HCT116 (cell line): ENCODE data around the gene MRPL21. TPM values are rescaled to one million over a fixed set of nuclear protein-coding genes. Genes with fewer than 3 reads are reported as not detected.
A peak's percentile ranks its signal among the peaks of the same experiment; 100 is the strongest.

Experiments
- ATAC-seq: fragments of 200-7000 bp; cut with Tn5 transposase; 2 replicates; pipeline ENCODE4 v1.9.1; 2020; ENCODE audit warnings: mild to moderate bottlenecking, moderate library complexity
- BruUV-seq: library from RNA; stranded (reverse); fragments of 400-500 nt; replicated peaks from 2 replicates; lab custom pipeline; 2021; lab: Mats Ljungman, UMichigan
- CTCF ChIA-PET: fragments of 300-600 bp; sonication (Branson Sonifier 250); formaldehyde crosslinking; loops from one replicate; lab custom pipeline; 2021; ENCODE audit warnings: antibody characterized with exemption; lab: Charles Lee
- POLR2A ChIA-PET: fragments of 300-600, 350-600 bp; sonication (Branson Sonifier 250); formaldehyde crosslinking; loops from one replicate; lab custom pipeline; 2021; ENCODE audit warnings: antibody characterized with exemption; lab: Charles Lee
- RAD21 ChIA-PET, 2 experiments: fragments of 300-600 bp; sonication (Branson Sonifier 250); formaldehyde crosslinking; loops; one replicate each; lab custom pipeline; 2023; ENCODE audit warnings: low total read pairs in 2 of 2; ENCODE audit not compliant: uncharacterized antibody in 2 of 2, unreplicated experiment in 2 of 2, low non-redundant PET in 1 of 2; lab: Charles Lee
- DNase-seq: peaks from one replicate; pipeline ENCODE4 v3.0.0-alpha.2; 2010; ENCODE audit warnings: low read depth, low spot score
- H2AFZ ChIP-seq: fragments of 200-600 bp; shearing (Covaris generic), sonication (generic); 2 replicates; pipeline ENCODE4 v1.6.1; 2017; ENCODE audit warnings: low read depth, mixed run types, mixed read lengths, antibody characterized with exemption, low read length; ENCODE audit not compliant: poor library complexity, severe bottlenecking
- H3K27ac ChIP-seq: 2 replicates; pipeline ENCODE4 v1.5.1; 2012; ENCODE audit warnings: low read depth, low read length
- H3K27me3 ChIP-seq: fragments of 200-600 bp; sonication (generic); 2 replicates; pipeline ENCODE4 v1.6.1; 2016; ENCODE audit warnings: mixed run types, low read length, mixed read lengths; ENCODE audit not compliant: insufficient read depth
- H3K36me3 ChIP-seq, 2 experiments: fragments of 200-500 bp in 1 of 2; fragments of 200-600 bp in 1 of 2; sonication (Bioruptor generic) in 1 of 2; sonication (generic) in 1 of 2; 2 replicates each; pipeline versions ENCODE4 v1.5.1 to v1.6.1; 2014 to 2016; ENCODE audit warnings: low read length in 2 of 2, inconsistent platforms in 1 of 2, mixed read lengths in 1 of 2, mixed run types in 1 of 2; ENCODE audit not compliant: insufficient read depth in 2 of 2, control insufficient read depth in 1 of 2
- H3K4me1 ChIP-seq, 2 experiments: fragments of 200-600 bp in 1 of 2; sonication (generic) in 1 of 2; 2 replicates each; pipeline versions ENCODE4 v1.5.1 to v1.6.1; 2012 to 2017; ENCODE audit warnings: low read length in 2 of 2, inconsistent platforms in 1 of 2, mild to moderate bottlenecking in 1 of 2, mixed read lengths in 1 of 2, mixed run types in 1 of 2, moderate library complexity in 1 of 2; ENCODE audit not compliant: insufficient read depth in 2 of 2, control insufficient read depth in 1 of 2
- H3K4me2 ChIP-seq: fragments of 200-600 bp; sonication (generic); 2 replicates; pipeline ENCODE4 v1.6.1; 2017; ENCODE audit warnings: mixed run types, low read length, mixed read lengths
- H3K4me3 ChIP-seq, 2 experiments: fragments of 200-600 bp in 1 of 2; sonication (generic) in 1 of 2; replicated peaks in 1 of 2; 2 replicates each; pipeline ENCODE4 v1.5.1; 2011 to 2016; ENCODE audit warnings: low read length in 2 of 2, control low read depth in 1 of 2, low read depth in 1 of 2, mild to moderate bottlenecking in 1 of 2, mixed read lengths in 1 of 2, mixed run types in 1 of 2
- H3K79me2 ChIP-seq: fragments of 200-600 bp; sonication (generic); 2 replicates; pipeline ENCODE4 v1.6.1; 2017; ENCODE audit warnings: mild to moderate bottlenecking, mixed run types, low read length, moderate library complexity, mixed read lengths; ENCODE audit not compliant: insufficient read depth
- H3K9ac ChIP-seq: fragments of 200-600 bp; sonication (generic); 2 replicates; pipeline ENCODE4 v1.6.1; 2016; ENCODE audit warnings: low read length, mixed read lengths
- H3K9me2 ChIP-seq: fragments of 200-600 bp; sonication (generic), shearing (Covaris generic); 2 replicates; pipeline ENCODE4 v1.6.1; 2017; ENCODE audit warnings: mixed run types, mild to moderate bottlenecking, moderate library complexity; ENCODE audit not compliant: insufficient read depth
- H3K9me3 ChIP-seq, 2 experiments: fragments of 200-500 bp in 1 of 2; fragments of 200-600 bp in 1 of 2; sonication (Bioruptor generic) in 1 of 2; sonication (generic) in 1 of 2; 2 replicates each; pipeline ENCODE4 v1.6.1; 2014 to 2017; ENCODE audit warnings: low read length in 2 of 2, mixed read lengths in 2 of 2, inconsistent platforms in 1 of 2, low read depth in 1 of 2, mild to moderate bottlenecking in 1 of 2, mixed run types in 1 of 2, moderate library complexity in 1 of 2; ENCODE audit not compliant: control insufficient read depth in 1 of 2, insufficient read depth in 1 of 2
- H4K20me1 ChIP-seq: fragments of 200-600 bp; sonication (generic), shearing (Covaris generic); 2 replicates; pipeline ENCODE4 v1.6.1; 2017; ENCODE audit warnings: mixed run types, mild to moderate bottlenecking, moderate library complexity; ENCODE audit not compliant: insufficient read depth
- CEBPB ChIP-seq: IDR thresholded peaks from 2 replicates; pipeline ENCODE4 v1.6.1; 2012; ENCODE audit warnings: low read depth
- EZH2 ChIP-seq: fragments of 200-600 bp; sonication (generic); IDR thresholded peaks from 2 replicates; pipeline ENCODE4 v1.6.1; 2017; ENCODE audit warnings: antibody characterized with exemption, mixed run types
- POLR2A ChIP-seq: IDR thresholded peaks from 2 replicates; pipeline ENCODE4 v1.7.0; 2011; ENCODE audit warnings: borderline replicate concordance; ENCODE audit not compliant: insufficient read depth, insufficient read length; ENCODE audit errors: extremely low read depth
- SIN3A ChIP-seq: IDR thresholded peaks from 2 replicates; pipeline ENCODE4 v1.6.1; 2012; ENCODE audit warnings: low read depth
- SP1 ChIP-seq: IDR thresholded peaks from 2 replicates; pipeline ENCODE4 v1.6.1; 2012; ENCODE audit warnings: low read depth
- TCF7L2 ChIP-seq: IDR thresholded peaks from 2 replicates; pipeline ENCODE4 v1.7.0; 2011; ENCODE audit warnings: borderline replicate concordance, inconsistent platforms; ENCODE audit not compliant: insufficient read depth, insufficient read length; ENCODE audit errors: extremely low read depth
- YY1 ChIP-seq: IDR thresholded peaks from 2 replicates; pipeline ENCODE4 v1.6.1; 2011; ENCODE audit warnings: low read length, low read depth, moderate library complexity, mild to moderate bottlenecking; ENCODE audit not compliant: insufficient replicate concordance; ENCODE audit errors: extremely low read depth
- ZBTB33 ChIP-seq: IDR thresholded peaks from 2 replicates; pipeline ENCODE4 v1.6.1; 2011; ENCODE audit warnings: mild to moderate bottlenecking, low read length, moderate library complexity; ENCODE audit not compliant: insufficient replicate concordance; ENCODE audit errors: extremely low read depth
- ZFX ChIP-seq: fragments of 450-650 bp; IDR thresholded peaks from 2 replicates; pipeline ENCODE4 v1.6.1; 2017
- ZNF274 ChIP-seq: fragments of 200-500 bp; sonication (Bioruptor generic); IDR thresholded peaks from 2 replicates; pipeline ENCODE4 v1.6.1; 2014; ENCODE audit warnings: mild to moderate bottlenecking, low read depth, low read length, inconsistent platforms
- intact Hi-C: fragments of 100-400 bp; cut with micrococcal nuclease; formaldehyde crosslinking; loops from 2 replicates; pipeline ENCODE4 v1.10.0; 2022
- total RNA-seq: library from RNA; stranded (reverse); gene quantifications from one replicate; pipeline ENCODE4 v1.2.1, GENCODE V29; 2021; ENCODE audit not compliant: unreplicated experiment

The MRPL21 gene
- total RNA-seq, 1 experiment from 2014 or later, result 90.2 TPM

- intact Hi-C loops, result no loop called here
- POLR2A ChIA-PET, result no interaction called here
- H3K27ac ChIP-seq, result no peak overlapping the region
- H3K9me2 ChIP-seq, result no peaks in the 10 kb centered on the region
- no peak for DNase-seq
- no peak for TF ChIP-seq ZFX
- no peak for TF ChIP-seq CEBPB
- TF ChIP-seq ZNF274, result no peak
- TF ChIP-seq, all 23 proteins: peak for 0
- Histone ChIP-seq H4K20me1 (no peaks in the 10 kb centered on the region), H3K27me3 (no peaks in the 10 kb centered on the region), H3K4me1 (peaks cover 9 to 10% of the 10 kb centered on the region in 2 experiments; a peak in 2 of 4 replicates), H3K79me2 (peaks cover 33% of the 10 kb centered on the region), H3K9me3 (no peaks in the 10 kb centered on the region), H2AFZ (no peak overlapping the region), H3K4me2 (no peak overlapping the region), H3K36me3 (peaks cover 19 to 21% of the 10 kb centered on the region in 2 experiments; a peak in 3 of 4 replicates), H3K4me3 (no peak overlapping the region), H3K9ac (no peak overlapping the region)
- ChIA-PET RAD21 (no interaction called here), CTCF (no interaction called here)
- no TSS peak for BruUV-seq
- ATAC-seq, result no peak
Measured at GRCh38 chr11:68908273-68908672, 4.6 kb upstream of the MRPL21 start.

DNA sequence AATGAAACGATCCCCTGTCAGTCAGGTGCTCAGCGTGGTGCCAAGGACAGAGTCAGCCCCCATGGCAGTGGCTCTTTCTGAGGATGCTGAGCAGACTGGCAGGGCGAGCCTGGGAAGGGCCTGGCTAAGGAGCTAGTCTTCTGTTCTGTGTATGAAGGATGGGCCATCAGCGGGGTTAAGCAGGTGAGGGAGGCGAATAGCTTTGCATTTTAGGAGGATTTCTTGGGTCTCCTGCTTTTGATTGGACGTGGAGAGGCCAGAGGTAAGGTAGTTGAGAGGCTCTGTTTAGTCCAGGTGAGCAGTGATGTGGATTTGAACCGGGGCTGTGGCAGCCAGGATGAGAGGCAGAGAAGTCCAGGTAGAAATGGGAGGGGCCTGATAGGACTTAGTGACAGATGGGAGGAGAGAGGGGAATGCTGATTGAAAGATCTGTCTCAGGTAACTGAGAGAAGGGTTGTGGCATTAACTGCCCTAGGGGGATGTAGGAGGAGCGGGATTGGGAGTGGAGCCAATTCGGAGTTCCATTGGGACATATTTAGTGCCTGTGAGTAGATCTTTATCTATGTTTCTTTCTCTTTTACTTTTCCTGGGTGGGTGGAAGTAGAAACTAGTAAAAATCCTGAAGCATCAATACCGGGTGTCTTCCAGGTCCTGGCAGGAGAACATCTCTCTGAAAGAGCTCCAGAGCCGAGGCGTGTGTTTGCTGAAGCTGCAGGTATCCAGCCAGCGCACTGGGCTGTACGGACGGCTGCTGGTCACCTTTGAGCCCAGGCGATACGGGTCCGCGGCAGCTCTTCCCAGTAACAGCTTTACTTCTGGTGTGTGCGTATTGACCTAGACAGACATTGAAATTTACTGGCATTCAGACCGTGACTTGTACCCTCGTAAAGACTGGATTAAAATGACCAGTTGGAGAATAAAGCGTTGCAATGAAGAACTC is 2.1 kb upstream of the MRPL21 start:
- Histone ChIP-seq H3K4me1 (peaks cover 13 to 25% of the 10 kb centered on the region in 2 experiments; a peak in 3 of 4 replicates), H3K79me2 (peaks cover 59% of the 10 kb centered on the region), H3K9me3 (no peaks in the 10 kb centered on the region), H3K27ac (no peak overlapping the region), H3K36me3 (peaks cover 12 to 19% of the 10 kb centered on the region in 2 experiments; a peak in 3 of 4 replicates), H3K4me3 (peak overlapping the region; percentile 79 to 91), H3K27me3 (no peaks in the 10 kb centered on the region), H3K9me2 (no peaks in the 10 kb centered on the region), H4K20me1 (no peaks in the 10 kb centered on the region; the same call in 1 of the 2 replicates), H3K9ac (peak overlapping the region; percentile 82), H3K4me2 (peak overlapping the region; percentile 80), H2AFZ (no peak overlapping the region)
- intact Hi-C loops, result loop anchor here (2.0 kb wide), 1 partner anchor 139 kb away; no protein-coding TSS in a partner anchor
- TF ChIP-seq TCF7L2 (no peak), ZBTB33 (no peak), SP1 (no peak), SIN3A (no peak), POLR2A (no peak), YY1 (no peak), EZH2 (no peak)
- ChIA-PET RAD21 (no interaction called here), POLR2A (no interaction called here), CTCF (no interaction called here)
- no peak for DNase-seq
- ATAC-seq, result no peak
- BruUV-seq, result no TSS peak
